Activated CD4-positive, alpha-beta T cell treated with anti-CD3 and anti-CD28 coated beads for 36 hours (primary cell): ENCODE results near the gene GJB3. TPM values are rescaled to one million over a fixed set of nuclear protein-coding genes. Genes with fewer than 3 reads are reported as not detected.
A peak's percentile ranks its signal among the peaks of the same experiment; 100 is the strongest.

Experiments
- ATAC-seq: fragments of 200-7000 bp; cut with Tn5 transposase; one replicate; pipeline ENCODE4 v1.10.0; 2021; ENCODE audit warnings: mild to moderate bottlenecking, moderate library complexity
- CTCF ChIA-PET: fragments of 350-600 bp; sonication (Branson Sonifier 250); formaldehyde crosslinking; loops from one replicate; lab custom pipeline; 2021; ENCODE audit warnings: antibody characterized with exemption; lab: Charles Lee
- POLR2A ChIA-PET: fragments of 350-600 bp; sonication (Branson Sonifier 250); formaldehyde crosslinking; loops from one replicate; lab custom pipeline; 2021; ENCODE audit warnings: antibody characterized with exemption, inconsistent platforms; lab: Charles Lee
- DNase-seq: peaks from one replicate; pipeline ENCODE4 v3.0.0-alpha.2; 2020
- H3K27ac Mint-ChIP-seq: one replicate; pipeline ENCODE4 v1.8.0; 2021; ENCODE audit warnings: mixed read lengths
- H3K27me3 Mint-ChIP-seq: one replicate; pipeline ENCODE4 v1.8.0; 2021; ENCODE audit warnings: mixed read lengths
- H3K36me3 Mint-ChIP-seq: one replicate; pipeline ENCODE4 v1.8.0; 2021; ENCODE audit warnings: low read depth, mixed read lengths
- H3K4me1 Mint-ChIP-seq: one replicate; pipeline ENCODE4 v1.8.0; 2021; ENCODE audit warnings: mixed read lengths
- H3K4me3 Mint-ChIP-seq: one replicate; pipeline ENCODE4 v1.8.0; 2021; ENCODE audit warnings: mild to moderate bottlenecking, moderate library complexity, mixed read lengths
- H3K9me3 Mint-ChIP-seq: one replicate; pipeline ENCODE4 v1.8.0; 2021; ENCODE audit warnings: low read depth, mixed read lengths
- intact Hi-C, 2 experiments: fragments of 100-400 bp; cut with DNase I in 1 of 2; cut with micrococcal nuclease in 1 of 2; formaldehyde crosslinking; loops; one replicate each; pipeline versions ENCODE4 v1.14.2 to v1.15.1; 2022 to 2024; cut with DNase I, micrococcal nuclease
- total RNA-seq, 2 experiments: library from RNA; stranded (reverse); gene quantifications; one replicate each; pipeline ENCODE4 v1.2.3, GENCODE V29; 2021

GJB3 gene
- total RNA-seq, 2 experiments from 2014 or later: not detected

DNA sequence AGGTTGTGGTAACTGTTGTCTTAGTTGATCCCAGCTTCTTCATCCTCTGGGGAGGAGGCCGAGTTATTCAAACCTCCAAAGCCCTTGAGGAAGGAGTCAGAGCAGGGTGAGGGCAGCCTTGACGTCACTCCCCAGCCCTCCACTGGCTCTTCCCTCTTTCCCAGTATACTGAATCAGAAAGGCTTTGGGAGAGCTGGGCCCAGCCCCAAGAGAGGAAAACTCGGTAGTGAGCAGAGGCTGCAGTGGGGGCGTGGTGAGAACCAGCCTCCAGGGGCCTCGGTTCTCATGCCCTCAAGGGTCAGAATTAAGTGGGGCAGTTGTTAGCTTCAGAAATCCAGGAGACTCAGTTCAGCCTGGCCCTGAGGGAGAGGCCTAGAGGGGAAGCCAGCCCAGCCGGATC lies 10.0 kb downstream of the GJB3 start:
- intact Hi-C loops: no loop called here
- peaks cover 29% of the 10 kb centered on the region for H3K27me3 Mint-ChIP-seq
- CTCF ChIA-PET: no interaction called here

DNA sequence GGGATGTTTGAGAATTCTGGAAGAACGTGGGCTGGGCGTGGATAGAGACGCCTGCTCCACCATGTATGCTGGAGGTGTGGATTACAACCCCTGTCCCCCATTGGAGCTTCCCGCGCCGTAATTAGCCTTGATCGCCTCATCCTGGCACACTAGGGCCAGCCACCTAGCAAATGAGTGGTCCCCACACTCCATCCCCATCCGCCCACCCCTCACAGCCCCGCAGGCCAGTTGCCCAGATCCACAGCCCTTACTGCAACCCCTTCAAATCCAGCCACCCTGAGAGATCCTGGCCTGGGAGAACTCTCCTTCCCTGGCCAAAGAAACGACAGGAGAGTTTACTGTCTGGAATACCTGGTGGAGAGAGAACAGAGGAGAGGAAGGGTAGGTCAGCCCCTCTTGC lies 11.4 kb downstream of the GJB3 start:
- ATAC-seq: no peak

More for the DNA sequence above, 10.0 kb downstream of the GJB3 start:
- no peak overlapping the region for H3K27ac Mint-ChIP-seq
- peaks cover 12% of the 10 kb centered on the region for H3K4me1 Mint-ChIP-seq
- H3K36me3 Mint-ChIP-seq: no peaks in the 10 kb centered on the region
- POLR2A ChIA-PET: no interaction called here
- ATAC-seq (no peak), DNase-seq (no peak)
- H3K9me3 Mint-ChIP-seq: no peaks in the 10 kb centered on the region
- H3K4me3 Mint-ChIP-seq: no peak overlapping the region

DNA sequence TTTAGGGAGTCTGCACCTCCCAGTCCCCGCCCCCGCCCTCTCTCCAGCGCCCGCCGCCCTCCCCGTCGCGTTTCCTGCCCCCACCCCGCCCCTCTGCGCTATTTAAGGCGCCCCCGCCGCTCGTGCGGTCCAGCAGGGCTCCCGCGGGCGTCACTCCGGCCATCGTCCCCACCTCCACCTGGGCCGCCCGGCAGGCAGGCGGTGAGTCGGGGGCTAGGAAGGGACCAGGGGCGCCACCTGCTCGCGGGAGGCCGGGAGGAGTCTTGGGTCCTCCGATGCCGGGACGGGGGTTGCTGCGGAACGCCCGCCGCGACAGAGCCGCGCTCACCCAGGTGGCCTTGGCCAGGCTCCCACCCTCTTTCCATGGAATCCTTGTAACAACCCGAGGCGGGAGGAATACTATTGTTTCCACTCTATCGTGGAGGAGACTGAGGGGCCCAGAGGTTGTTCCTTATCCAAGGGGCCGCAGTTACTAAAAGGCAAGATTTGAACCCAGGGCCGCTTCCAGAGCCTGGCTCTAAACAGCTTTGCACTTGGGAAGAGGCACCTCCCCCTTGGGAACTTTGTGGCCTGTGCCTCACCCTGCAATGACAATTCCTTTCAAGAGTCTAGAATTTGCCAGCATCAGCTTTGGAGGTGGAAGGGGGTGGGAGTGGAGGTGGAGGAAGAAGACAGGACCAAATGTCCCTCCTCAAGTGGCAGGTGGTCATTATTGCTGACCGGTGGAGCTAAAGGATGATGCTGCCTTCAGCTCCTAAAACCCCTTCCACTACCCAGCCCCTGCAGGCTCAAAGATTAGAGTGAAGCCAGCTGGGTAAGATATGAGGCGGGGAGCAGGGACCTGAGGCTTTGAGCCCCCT lies 12.1 kb downstream of the GJB3 start, which contains the start of gene GJA4:
Gene GJA4 (plus strand): TSS at position 132 of the 860 bp plus-strand sequence. CDS start 1,215 bp downstream, outside the sequence.
- no peaks in the 10 kb centered on the region for H3K9me3 Mint-ChIP-seq
- ChIA-PET POLR2A (no interaction called here), CTCF (interaction anchor here (0.6 to 1.7 kb wide), 2 partner anchors 52 to 74 kb away, joined by 3 read pairs; no protein-coding TSS in a partner anchor)
- no peaks in the 10 kb centered on the region for H3K36me3 Mint-ChIP-seq
- intact Hi-C loops: no loop called here
- no peak within 1 kb of the TSS for H3K4me3 Mint-ChIP-seq
- DNase-seq (no peak), ATAC-seq (no peak)
- H3K4me1 Mint-ChIP-seq: peaks cover 18% of the 10 kb centered on the region
- peaks cover 25% of the 10 kb centered on the region for H3K27me3 Mint-ChIP-seq
- H3K27ac Mint-ChIP-seq: no peak within 1 kb of the TSS

More for the DNA sequence above, 11.4 kb downstream of the GJB3 start:
- H3K4me1 Mint-ChIP-seq: peaks cover 16% of the 10 kb centered on the region
- no peaks in the 10 kb centered on the region for H3K9me3 Mint-ChIP-seq
- H3K36me3 Mint-ChIP-seq: no peaks in the 10 kb centered on the region
- ChIA-PET CTCF (interaction anchor here (1.7 kb wide), 1 partner anchor 74 kb away, joined by 3 read pairs; no protein-coding TSS in a partner anchor), POLR2A (no interaction called here)
- peaks cover 25% of the 10 kb centered on the region for H3K27me3 Mint-ChIP-seq
- H3K27ac Mint-ChIP-seq: no peak overlapping the region
- H3K4me3 Mint-ChIP-seq: no peak overlapping the region
- intact Hi-C loops: no loop called here
- DNase-seq: no peak

DNA sequence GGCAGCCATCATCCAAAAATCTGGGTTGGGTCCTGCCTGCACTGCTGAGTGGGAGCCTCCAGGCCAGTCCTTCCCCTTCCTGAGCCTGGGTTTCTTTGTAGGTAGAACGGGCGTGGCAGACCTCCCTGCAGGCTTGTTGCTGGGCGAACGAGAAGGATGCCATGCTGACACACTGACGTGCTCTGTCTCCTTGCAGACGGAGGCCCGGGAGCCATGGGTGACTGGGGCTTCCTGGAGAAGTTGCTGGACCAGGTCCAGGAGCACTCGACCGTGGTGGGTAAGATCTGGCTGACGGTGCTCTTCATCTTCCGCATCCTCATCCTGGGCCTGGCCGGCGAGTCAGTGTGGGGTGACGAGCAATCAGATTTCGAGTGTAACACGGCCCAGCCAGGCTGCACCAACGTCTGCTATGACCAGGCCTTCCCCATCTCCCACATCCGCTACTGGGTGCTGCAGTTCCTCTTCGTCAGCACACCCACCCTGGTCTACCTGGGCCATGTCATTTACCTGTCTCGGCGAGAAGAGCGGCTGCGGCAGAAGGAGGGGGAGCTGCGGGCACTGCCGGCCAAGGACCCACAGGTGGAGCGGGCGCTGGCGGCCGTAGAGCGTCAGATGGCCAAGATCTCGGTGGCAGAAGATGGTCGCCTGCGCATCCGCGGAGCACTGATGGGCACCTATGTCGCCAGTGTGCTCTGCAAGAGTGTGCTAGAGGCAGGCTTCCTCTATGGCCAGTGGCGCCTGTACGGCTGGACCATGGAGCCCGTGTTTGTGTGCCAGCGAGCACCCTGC lies 13.2 kb downstream of the GJB3 start:
- Mint-ChIP-seq H3K9me3 (no peaks in the 10 kb centered on the region), H3K27ac (no peak overlapping the region), H3K27me3 (peaks cover 24% of the 10 kb centered on the region), H3K36me3 (no peaks in the 10 kb centered on the region), H3K4me3 (no peak overlapping the region), H3K4me1 (peaks cover 25% of the 10 kb centered on the region)
- ChIA-PET POLR2A (no interaction called here), CTCF (interaction anchor here (0.6 to 1.7 kb wide), 2 partner anchors 51 to 72 kb away, joined by 3 read pairs; no protein-coding TSS in a partner anchor)
- intact Hi-C loops: no loop called here
- ATAC-seq (no peak), DNase-seq (no peak)

DNA sequence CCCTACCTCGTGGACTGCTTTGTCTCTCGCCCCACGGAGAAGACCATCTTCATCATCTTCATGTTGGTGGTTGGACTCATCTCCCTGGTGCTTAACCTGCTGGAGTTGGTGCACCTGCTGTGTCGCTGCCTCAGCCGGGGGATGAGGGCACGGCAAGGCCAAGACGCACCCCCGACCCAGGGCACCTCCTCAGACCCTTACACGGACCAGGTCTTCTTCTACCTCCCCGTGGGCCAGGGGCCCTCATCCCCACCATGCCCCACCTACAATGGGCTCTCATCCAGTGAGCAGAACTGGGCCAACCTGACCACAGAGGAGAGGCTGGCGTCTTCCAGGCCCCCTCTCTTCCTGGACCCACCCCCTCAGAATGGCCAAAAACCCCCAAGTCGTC lies 13.8 kb downstream of the GJB3 start:
- ATAC-seq (no peak), DNase-seq (no peak)
- Mint-ChIP-seq H3K9me3 (no peaks in the 10 kb centered on the region), H3K36me3 (no peaks in the 10 kb centered on the region), H3K27me3 (peaks cover 24% of the 10 kb centered on the region), H3K4me1 (peaks cover 24% of the 10 kb centered on the region), H3K27ac (no peak overlapping the region), H3K4me3 (no peak overlapping the region)
- ChIA-PET CTCF (no interaction called here), POLR2A (no interaction called here)
- intact Hi-C loops: no loop called here

DNA sequence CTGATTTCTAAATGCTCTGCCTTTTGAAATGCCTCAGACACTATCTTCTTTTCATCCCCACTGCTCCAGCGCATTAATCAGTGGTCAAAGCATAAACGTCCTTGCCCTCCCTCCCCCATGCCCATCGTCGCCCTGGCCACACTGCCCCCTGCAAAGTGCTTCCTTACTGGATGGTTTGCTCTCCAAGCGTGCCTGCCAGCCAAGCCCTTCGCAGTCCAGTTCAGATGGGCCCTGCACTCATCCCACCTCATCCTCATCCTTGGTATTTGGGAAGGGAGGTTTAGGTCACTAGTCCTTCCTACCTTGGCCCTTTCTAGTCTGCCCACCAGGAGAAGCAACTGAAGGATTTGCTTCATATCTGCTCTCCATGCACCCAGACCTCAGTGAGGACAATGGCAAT lies 14.9 kb downstream of the GJB3 start:
- intact Hi-C loops: no loop called here
- no peaks in the 10 kb centered on the region for H3K36me3 Mint-ChIP-seq
- H3K4me1 Mint-ChIP-seq: peaks cover 30% of the 10 kb centered on the region
- no peak for DNase-seq
- CTCF ChIA-PET: no interaction called here
- no peaks in the 10 kb centered on the region for H3K9me3 Mint-ChIP-seq
- POLR2A ChIA-PET: no interaction called here
- ATAC-seq: no peak
- H3K27ac Mint-ChIP-seq: no peak overlapping the region
- no peak overlapping the region for H3K4me3 Mint-ChIP-seq
- peaks cover 19% of the 10 kb centered on the region for H3K27me3 Mint-ChIP-seq

DNA sequence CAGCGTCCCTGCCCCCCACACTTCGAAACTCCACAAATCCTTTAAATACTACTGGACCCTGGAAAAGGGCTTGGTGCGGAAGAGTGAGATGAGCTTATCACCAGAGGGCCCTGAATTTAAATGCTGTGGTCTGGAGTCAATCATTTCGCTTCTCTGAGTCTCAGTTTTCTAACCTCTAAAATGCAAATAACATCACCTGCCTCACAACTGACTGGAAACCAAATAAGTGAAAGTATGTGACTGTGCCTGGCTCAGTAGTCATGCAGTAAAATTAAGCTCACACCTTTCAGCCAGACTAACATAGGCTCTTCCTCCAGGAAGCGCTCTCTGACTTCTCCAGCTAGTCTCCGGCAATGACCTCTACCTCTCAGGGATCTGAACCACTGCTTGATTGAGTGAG lies 16.0 kb downstream of the GJB3 start:
- Mint-ChIP-seq H3K27me3 (peaks cover 13% of the 10 kb centered on the region), H3K4me1 (peaks cover 30% of the 10 kb centered on the region), H3K9me3 (no peaks in the 10 kb centered on the region), H3K36me3 (no peaks in the 10 kb centered on the region), H3K27ac (peak overlapping the region; percentile 59), H3K4me3 (no peak overlapping the region)
- DNase-seq (no peak), ATAC-seq (peak; percentile 76)
- ChIA-PET POLR2A (no interaction called here), CTCF (interaction anchor here (0.7 to 1.0 kb wide), 4 partner anchors 10 to 215 kb away, joined by 3 to 4 read pairs (median 3); no protein-coding TSS in a partner anchor)
- intact Hi-C loops: no loop called here

DNA sequence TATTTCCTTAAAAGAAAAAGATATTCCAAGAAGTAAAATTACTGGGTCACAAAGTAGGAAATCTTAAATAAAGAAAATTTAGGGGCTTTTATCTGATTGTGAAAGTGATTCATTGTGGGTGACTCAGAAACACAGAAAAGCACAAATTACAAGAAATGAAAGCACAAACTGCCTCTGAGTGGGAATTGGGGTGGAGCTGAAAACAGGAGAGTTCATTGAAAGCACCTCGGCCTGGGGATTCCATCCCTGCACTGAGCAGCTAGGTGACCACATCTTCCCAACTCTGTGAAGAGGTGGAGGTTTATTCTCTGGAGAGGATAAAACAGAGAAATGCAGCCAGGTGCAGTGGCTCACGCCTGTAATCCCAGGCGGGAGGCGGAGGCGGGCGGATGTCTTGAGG lies 19.2 kb downstream of the GJB3 start:
- H3K4me3 Mint-ChIP-seq: no peak overlapping the region
- ATAC-seq (peak; percentile 81), DNase-seq (peak; percentile 56)
- POLR2A ChIA-PET: no interaction called here
- peaks cover 3% of the 10 kb centered on the region for H3K27me3 Mint-ChIP-seq
- peaks cover 4% of the 10 kb centered on the region for H3K36me3 Mint-ChIP-seq
- peak overlapping the region; percentile 73 for H3K27ac Mint-ChIP-seq
- intact Hi-C loops: loop anchor here in 1 of 2 experiments (5.0 kb wide), 1 partner anchor 1142 kb away; no protein-coding TSS in a partner anchor
- CTCF ChIA-PET: interaction anchor here (0.6 kb wide), 1 partner anchor 91 kb away, joined by 3 read pairs; no protein-coding TSS in a partner anchor
- H3K4me1 Mint-ChIP-seq: peaks cover 26% of the 10 kb centered on the region
- peaks cover 4% of the 10 kb centered on the region for H3K9me3 Mint-ChIP-seq

DNA sequence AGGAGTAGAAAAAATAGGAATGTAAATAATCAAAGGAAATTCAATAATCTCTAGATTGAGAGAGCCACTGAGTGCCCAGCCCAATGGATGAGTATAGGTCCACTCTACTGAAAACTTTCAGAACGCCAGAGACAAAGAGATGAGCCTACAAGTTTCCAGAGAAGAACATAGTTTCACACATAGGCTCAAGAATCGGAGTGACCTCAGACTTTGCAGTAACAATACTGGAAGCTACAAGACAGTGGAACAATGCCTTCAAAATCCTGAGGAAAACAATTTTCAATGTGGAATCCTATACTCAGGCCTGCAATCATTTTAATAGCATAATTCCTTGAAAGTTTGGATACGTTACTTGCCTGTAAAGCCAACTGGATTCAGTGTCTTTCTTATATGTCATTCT lies 22.8 kb downstream of the GJB3 start:
- Mint-ChIP-seq H3K27me3 (no peaks in the 10 kb centered on the region), H3K4me3 (no peak overlapping the region), H3K36me3 (peaks cover 4% of the 10 kb centered on the region), H3K4me1 (peaks cover 13% of the 10 kb centered on the region), H3K9me3 (peaks cover 4% of the 10 kb centered on the region), H3K27ac (no peak overlapping the region)
- ATAC-seq (no peak), DNase-seq (no peak)
- ChIA-PET POLR2A (no interaction called here), CTCF (interaction anchor here (0.8 kb wide), 1 partner anchor 223 kb away, joined by 3 read pairs; no protein-coding TSS in a partner anchor)
- intact Hi-C loops: loop anchor here in 1 of 2 experiments (5.0 kb wide), 1 partner anchor 1139 kb away; no protein-coding TSS in a partner anchor

DNA sequence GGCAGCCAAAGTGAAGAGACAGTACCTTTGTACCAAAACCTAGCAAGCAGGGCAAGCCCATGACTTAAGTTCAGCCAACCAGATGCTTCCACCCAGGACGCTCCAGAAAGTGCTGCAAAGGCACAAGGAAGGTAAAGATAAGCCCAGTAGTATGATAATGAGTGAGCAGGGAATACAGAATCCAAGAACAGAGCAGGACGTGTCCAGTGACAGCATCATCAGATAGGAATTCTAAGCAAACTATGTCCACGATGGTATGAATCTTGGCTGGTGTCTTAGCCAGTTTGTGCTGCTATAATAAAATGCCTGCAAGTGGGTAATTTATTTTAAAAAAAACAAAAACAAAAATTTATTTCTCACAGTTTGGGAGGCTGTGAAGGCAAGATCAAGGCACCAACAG lies 25.4 kb downstream of the GJB3 start:
- H3K36me3 Mint-ChIP-seq: peaks cover 8% of the 10 kb centered on the region
- intact Hi-C loops: no loop called here
- H3K4me3 Mint-ChIP-seq: no peak overlapping the region
- H3K4me1 Mint-ChIP-seq: no peaks in the 10 kb centered on the region
- H3K27ac Mint-ChIP-seq: no peak overlapping the region
- H3K27me3 Mint-ChIP-seq: no peaks in the 10 kb centered on the region
- ATAC-seq (no peak), DNase-seq (no peak)
- POLR2A ChIA-PET: no interaction called here
- H3K9me3 Mint-ChIP-seq: peaks cover 7% of the 10 kb centered on the region
- CTCF ChIA-PET: no interaction called here

DNA sequence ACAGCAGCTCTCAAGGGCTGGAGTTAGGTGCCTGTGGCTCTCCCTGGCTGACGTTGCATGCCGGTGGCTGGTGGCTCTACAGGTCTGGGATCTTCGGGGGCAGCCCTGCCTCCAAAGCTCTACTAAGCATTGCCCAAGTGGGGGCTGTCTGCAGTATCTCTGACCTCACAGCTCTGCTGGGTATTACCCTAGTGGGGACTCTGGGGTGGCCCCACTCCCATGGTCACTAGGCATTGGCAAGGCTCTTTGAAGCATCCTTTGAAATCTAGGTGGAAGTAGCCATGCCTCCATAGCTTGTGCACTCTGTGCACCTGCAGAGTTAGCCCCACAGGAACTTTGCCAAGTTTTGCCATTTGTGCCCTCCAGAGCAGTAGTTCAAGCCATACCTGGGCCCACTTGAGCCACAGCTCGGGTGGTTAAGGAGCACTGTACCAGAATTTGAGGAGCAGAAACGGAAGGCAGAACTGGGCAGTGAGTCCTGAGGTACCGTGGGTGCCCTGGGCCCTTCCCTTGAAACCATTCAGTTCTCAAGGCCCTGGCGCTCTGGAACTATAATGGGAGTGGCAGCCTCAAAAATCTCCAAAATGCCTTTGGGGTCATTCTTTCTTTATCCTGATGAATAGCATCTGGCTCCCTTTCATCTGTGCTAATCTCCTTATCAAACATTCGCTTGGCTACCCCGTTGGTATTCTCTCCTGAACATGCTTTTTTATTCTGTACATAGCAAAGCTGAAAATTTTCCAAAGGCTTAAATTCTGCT lies 27.2 kb downstream of the GJB3 start:
- Mint-ChIP-seq H3K4me1 (no peaks in the 10 kb centered on the region), H3K9me3 (peaks cover 7% of the 10 kb centered on the region), H3K27ac (no peak overlapping the region), H3K36me3 (peaks cover 9% of the 10 kb centered on the region), H3K27me3 (no peaks in the 10 kb centered on the region), H3K4me3 (no peak overlapping the region)
- ATAC-seq (no peak), DNase-seq (no peak)
- intact Hi-C loops: no loop called here
- POLR2A ChIA-PET: no interaction called here
- CTCF ChIA-PET: no interaction called here
